Mucosa of gallbladder (tissue), 1 donor: Measurements from ENCODE around the gene HNRNPA1L2. TPM values are rescaled to one million over a fixed set of nuclear protein-coding genes. Genes with fewer than 3 reads are reported as not detected.
"Not testable (repeated sequence)": the region's sequence is repeated elsewhere in the genome, so short reads cannot be mapped to it uniquely, and the experiment has no call there.

Experiments used
- DNase-seq: peaks from one replicate; pipeline ENCODE4 v3.0.0-alpha.2; 2020; ENCODE audit warnings: low spot score
- total RNA-seq: library from RNA; stranded (reverse); gene quantifications from one replicate; pipeline ENCODE4 v1.2.1, GENCODE V29; 2021
- donor health status: DM: no; HTN: no; CAD: no.

Gene HNRNPA1L2
- total RNA-seq, result 3.9 TPM

- DNase-seq, result no peak
Observed at GRCh38 chr13:52642131-52642530, at the start of gene HNRNPA1L2. Gene HNRNPA1L2 (plus strand): TSS chr13:52642431. CDS start chr13:52642493, 62 bp downstream.

GRCh38 chr13:52593175-52593574 lies 49.1 kb upstream of the HNRNPA1L2 start:
- not testable (repeated sequence) for DNase-seq

- DNase-seq, result not testable (repeated sequence)
Observed at GRCh38 chr13:52593812-52594211, 48.4 kb upstream of the HNRNPA1L2 start.

- DNase-seq, result not testable (repeated sequence)
Observed at GRCh38 chr13:52594295-52594694, 47.9 kb upstream of the HNRNPA1L2 start.

- no peak for DNase-seq
Observed at GRCh38 chr13:52597676-52598075, 44.6 kb upstream of the HNRNPA1L2 start.

- DNase-seq, result no peak
Observed at GRCh38 chr13:52599037-52599847, 43.0 kb upstream of the HNRNPA1L2 start.

GRCh38 chr13:52599848-52600603 lies 42.2 kb upstream of the HNRNPA1L2 start:
- no peak for DNase-seq

- DNase-seq, result no peak
Observed at GRCh38 chr13:52600666-52601065, 41.6 kb upstream of the HNRNPA1L2 start.

- DNase-seq, result not testable (repeated sequence)
Observed at GRCh38 chr13:52603316-52603715, 38.9 kb upstream of the HNRNPA1L2 start.

- DNase-seq, result not testable (repeated sequence)
Observed at GRCh38 chr13:52606126-52606525, 36.1 kb upstream of the HNRNPA1L2 start.

- not testable (repeated sequence) for DNase-seq
Observed at GRCh38 chr13:52606795-52607194, 35.4 kb upstream of the HNRNPA1L2 start.

- not testable (repeated sequence) for DNase-seq
Observed at GRCh38 chr13:52608184-52608583, 34.0 kb upstream of the HNRNPA1L2 start.

GRCh38 chr13:52609013-52609606 lies 33.1 kb upstream of the HNRNPA1L2 start:
- peak; percentile 22 for DNase-seq

- not testable (repeated sequence) for DNase-seq
Observed at GRCh38 chr13:52610158-52610557, 32.1 kb upstream of the HNRNPA1L2 start.

GRCh38 chr13:52615134-52615801 lies 27.0 kb upstream of the HNRNPA1L2 start:
- DNase-seq, result no peak

- no peak for DNase-seq
Observed at GRCh38 chr13:52615812-52616211, 26.4 kb upstream of the HNRNPA1L2 start.

- peak; percentile 71 for DNase-seq
Observed at GRCh38 chr13:52617070-52618060, 24.9 kb upstream of the HNRNPA1L2 start.

GRCh38 chr13:52631083-52631690 lies 11.0 kb upstream of the HNRNPA1L2 start:
- DNase-seq, result not testable (repeated sequence)

- no peak for DNase-seq
Observed at GRCh38 chr13:52638666-52639328, 3.4 kb upstream of the HNRNPA1L2 start.

- no peak for DNase-seq
Observed at GRCh38 chr13:52644108-52644507, 1.9 kb downstream of the HNRNPA1L2 start.
